Panc1 (cell line): ENCODE data around the gene RGS6. TPM values are rescaled to one million over a fixed set of nuclear protein-coding genes. Genes with fewer than 3 reads are reported as not detected.

Experiments
- ATAC-seq: fragments of 200-7000 bp; cut with Tn5 transposase; 2 replicates; pipeline ENCODE4 v1.9.1; 2020; ENCODE audit warnings: mild to moderate bottlenecking, moderate library complexity
- BruUV-seq: library from RNA; stranded (reverse); fragments of 400-500 nt; replicated peaks from 2 replicates; lab custom pipeline; 2021; lab: Mats Ljungman, UMichigan
- CTCF ChIA-PET: fragments of 300-600 bp; sonication (Branson Sonifier 250); formaldehyde crosslinking; loops from one replicate; lab custom pipeline; 2022; ENCODE audit warnings: antibody characterized with exemption; lab: Charles Lee
- POLR2A ChIA-PET: fragments of 300-600 bp; sonication (Branson Sonifier 250); formaldehyde crosslinking; loops from one replicate; lab custom pipeline; 2022; ENCODE audit warnings: antibody characterized with exemption; lab: Charles Lee
- DNase-seq: peaks from one replicate; pipeline ENCODE4 v3.0.0-alpha.2; 2010; ENCODE audit warnings: low read depth, low spot score
- H3K27ac ChIP-seq: 2 replicates; pipeline ENCODE4 v1.5.1; 2011; ENCODE audit warnings: mild to moderate bottlenecking, low read length, inconsistent platforms
- H3K27me3 ChIP-seq: fragments of 200-500 bp; sonication (Bioruptor generic); 2 replicates; pipeline ENCODE4 v1.6.0; 2014; ENCODE audit warnings: low read length, inconsistent platforms; ENCODE audit not compliant: control insufficient read depth, insufficient read depth
- H3K36me3 ChIP-seq: fragments of 200-500 bp; sonication (Bioruptor generic); 2 replicates; pipeline ENCODE4 v1.5.1; 2014; ENCODE audit warnings: inconsistent platforms, mild to moderate bottlenecking, low read length, moderate library complexity; ENCODE audit not compliant: control insufficient read depth, insufficient read depth
- H3K4me1 ChIP-seq: 2 replicates; pipeline ENCODE4 v1.5.1; 2011; ENCODE audit warnings: inconsistent platforms, mild to moderate bottlenecking, low read length, moderate library complexity; ENCODE audit not compliant: control insufficient read depth, insufficient read depth
- H3K4me3 ChIP-seq, 2 experiments: 2 replicates each; pipeline ENCODE4 v1.5.1; 2011 to 2012; ENCODE audit warnings: low read depth in 2 of 2, low read length in 2 of 2, mild to moderate bottlenecking in 2 of 2, inconsistent platforms in 1 of 2, moderate library complexity in 1 of 2
- H3K9me3 ChIP-seq: fragments of 200-500 bp; sonication (Bioruptor generic); 2 replicates; pipeline ENCODE4 v1.5.1; 2014; ENCODE audit warnings: low read depth, mild to moderate bottlenecking, inconsistent platforms, low read length, moderate library complexity; ENCODE audit not compliant: control insufficient read depth, insufficient read depth
- CTCF ChIP-seq: fragments of 450-650 bp; IDR thresholded peaks from 2 replicates; pipeline ENCODE4 v1.5.1; 2017; ENCODE audit warnings: mild to moderate bottlenecking
- POLR2AphosphoS5 ChIP-seq: IDR thresholded peaks from 2 replicates; pipeline ENCODE4 v1.6.1; 2012; ENCODE audit warnings: mild to moderate bottlenecking, low read depth, low read length, moderate library complexity
- REST ChIP-seq, 2 experiments: IDR thresholded peaks; 2 replicates each; pipeline ENCODE4 v1.6.1; 2011 to 2012; ENCODE audit warnings: low read depth in 2 of 2, control low read depth in 1 of 2, low read length in 1 of 2, mild to moderate bottlenecking in 1 of 2, moderate library complexity in 1 of 2; ENCODE audit not compliant: insufficient read depth in 1 of 2
- SIN3A ChIP-seq: IDR thresholded peaks from 2 replicates; pipeline ENCODE4 v1.6.1; 2012; ENCODE audit warnings: low read depth, mild to moderate bottlenecking, low read length, moderate library complexity, borderline replicate concordance; ENCODE audit not compliant: insufficient read depth
- TCF7L2 ChIP-seq: IDR thresholded peaks from 2 replicates; pipeline ENCODE4 v1.6.1; 2011; ENCODE audit warnings: mild to moderate bottlenecking, low read depth, low read length, inconsistent platforms
- in situ Hi-C: cut with HindIII; loops from 2 replicates; pipeline ENCODE4 v1.10.0; 2016; ENCODE audit warnings: low sequenced_read_pairs, low pct_unique_long_range_greater_than_20kb
- intact Hi-C: fragments of 100-400 bp; cut with micrococcal nuclease; formaldehyde crosslinking; loops from one replicate; pipeline ENCODE4 v1.10.0; 2022; ENCODE audit not compliant: unreplicated experiment
- total RNA-seq: library from RNA; stranded (reverse); gene quantifications from one replicate; pipeline ENCODE4 v1.2.1, GENCODE V29; 2021; ENCODE audit not compliant: unreplicated experiment

RGS6 gene
- total RNA-seq, 1 experiment from 2014 or later, result not detected

- POLR2A ChIA-PET, result no interaction called here
- TF ChIP-seq CTCF (no peak), REST (IDR thresholded peaks at IDR 0.05; ENCODE audit: insufficient read depth in 1 of 2, low read depth in 2 of 2, low read length in 1 of 2) (no peak), SIN3A (no peak), POLR2AphosphoS5 (no peak), TCF7L2 (no peak)
- CTCF ChIA-PET, result no interaction called here
- no peak overlapping the region for H3K27ac ChIP-seq
- no TSS peak for BruUV-seq
- no peaks in the 10 kb centered on the region for H3K27me3 ChIP-seq
- intact Hi-C loops, result no loop called here
- no peak overlapping the region for H3K4me3 ChIP-seq
- H3K4me1 ChIP-seq, result no peaks in the 10 kb centered on the region
- no peak for ATAC-seq
- DNase-seq, result no peak
- H3K9me3 ChIP-seq, result no peaks in the 10 kb centered on the region
- no peaks in the 10 kb centered on the region for H3K36me3 ChIP-seq
- in situ Hi-C loops, result no loop called here
Observed at GRCh38 chr14:72081137-72081536, 148.9 kb downstream of the RGS6 start.

GRCh38 chr14:72084935-72085334 is 152.7 kb downstream of the RGS6 start:
- DNase-seq (no peak), ATAC-seq (no peak)
- no TSS peak for BruUV-seq
- in situ Hi-C loops (no loop called here), intact Hi-C loops (no loop called here)
- Histone ChIP-seq H3K27ac (no peak overlapping the region), H3K4me1 (no peaks in the 10 kb centered on the region), H3K9me3 (no peaks in the 10 kb centered on the region), H3K27me3 (no peaks in the 10 kb centered on the region), H3K36me3 (no peaks in the 10 kb centered on the region), H3K4me3 (no peak overlapping the region)
- ChIA-PET POLR2A (no interaction called here), CTCF (no interaction called here)
- no peak for TF ChIP-seq SIN3A
- no peak for TF ChIP-seq TCF7L2

- no peak for TF ChIP-seq CTCF
- TF ChIP-seq REST (IDR thresholded peaks at IDR 0.05; ENCODE audit: insufficient read depth in 1 of 2, low read depth in 2 of 2, low read length in 1 of 2), result no peak
- no peak for TF ChIP-seq POLR2AphosphoS5
- no peak for TF ChIP-seq SIN3A
- TF ChIP-seq TCF7L2, result no peak
- Histone ChIP-seq H3K9me3 (no peaks in the 10 kb centered on the region), H3K4me1 (no peaks in the 10 kb centered on the region), H3K36me3 (no peaks in the 10 kb centered on the region), H3K27me3 (no peaks in the 10 kb centered on the region), H3K27ac (no peak overlapping the region), H3K4me3 (no peak overlapping the region)
- no TSS peak for BruUV-seq
- ATAC-seq, result no peak
- CTCF ChIA-PET, result no interaction called here
- POLR2A ChIA-PET, result no interaction called here
- intact Hi-C loops, result no loop called here
- DNase-seq, result no peak
- in situ Hi-C loops, result no loop called here
Observed at GRCh38 chr14:72089625-72090024, 157.4 kb downstream of the RGS6 start.
